HK-2 (cell line): ENCODE results near the gene ITGAV.
A peak's percentile ranks its signal among the peaks of the same experiment; 100 is the strongest.

ENCODE experiments used
- DNase-seq: peaks from one replicate; pipeline ENCODE4 v3.0.0-alpha.2; 2018; ENCODE audit not compliant: unreplicated experiment

The ITGAV gene

GRCh38 chr2:186575302-186575701 lies 14.6 kb upstream of the ITGAV start:
- DNase-seq: peak; percentile 67

GRCh38 chr2:186575856-186576255 lies 14.0 kb upstream of the ITGAV start:
- DNase-seq: no peak

DNA sequence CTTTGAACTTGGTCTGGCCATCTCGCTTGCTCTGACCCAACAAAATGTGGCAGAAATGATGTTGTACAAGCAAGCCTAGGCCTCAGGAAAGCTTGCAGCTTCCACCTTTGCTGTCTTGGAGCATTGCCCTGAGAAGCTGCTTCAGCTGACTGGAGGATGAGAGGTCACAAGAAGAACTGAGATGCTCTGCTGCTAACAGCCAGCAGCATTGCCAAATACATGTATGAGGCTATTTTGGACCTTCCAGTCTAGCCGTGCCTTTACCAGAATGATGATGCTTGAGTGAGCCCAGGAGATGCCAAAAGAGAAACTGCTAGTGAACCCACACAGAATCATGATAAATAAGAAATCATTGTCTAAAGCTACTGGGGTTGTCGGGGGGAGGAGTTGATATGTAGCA lies 13.2 kb upstream of the ITGAV start:
- no peak for DNase-seq

DNA sequence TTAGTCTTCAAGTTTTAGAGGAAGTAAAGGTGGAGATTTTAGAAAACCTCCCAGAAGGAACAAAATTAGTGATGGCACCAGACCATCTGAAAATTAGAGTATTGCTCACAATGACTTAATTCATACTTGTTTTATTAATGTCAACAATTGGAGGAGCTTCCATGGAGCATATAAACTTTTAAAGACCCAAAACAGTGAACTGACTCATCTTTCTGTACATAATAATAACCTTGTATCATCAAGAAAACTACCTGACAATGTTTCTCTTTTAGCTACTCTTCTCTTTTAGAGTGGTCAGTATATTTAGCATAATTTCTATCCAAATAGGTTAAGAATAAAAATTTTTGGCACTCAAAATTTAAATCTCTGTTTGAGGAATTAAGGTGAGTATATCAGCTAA lies 7.2 kb upstream of the ITGAV start:
- no peak for DNase-seq

DNA sequence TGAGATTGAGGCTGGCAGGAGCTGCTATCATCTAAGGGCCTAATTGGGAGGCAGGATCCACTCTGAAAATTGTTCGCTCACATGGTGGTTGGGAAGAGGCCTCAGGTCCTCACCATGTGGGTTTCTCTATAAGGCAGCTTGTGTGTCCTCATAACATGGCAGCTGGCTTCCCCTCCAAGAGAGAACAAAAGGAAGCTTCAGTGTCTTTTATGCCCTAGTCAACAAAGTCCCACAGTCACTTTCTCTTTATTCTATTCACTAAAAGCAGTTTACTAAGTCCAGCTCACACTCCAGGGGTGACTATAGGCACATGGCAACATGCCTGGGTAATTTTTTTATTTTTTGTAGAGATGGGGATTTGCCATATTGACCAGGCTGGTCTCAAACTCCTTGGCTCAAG lies 5.8 kb upstream of the ITGAV start:
- DNase-seq: no peak

DNA sequence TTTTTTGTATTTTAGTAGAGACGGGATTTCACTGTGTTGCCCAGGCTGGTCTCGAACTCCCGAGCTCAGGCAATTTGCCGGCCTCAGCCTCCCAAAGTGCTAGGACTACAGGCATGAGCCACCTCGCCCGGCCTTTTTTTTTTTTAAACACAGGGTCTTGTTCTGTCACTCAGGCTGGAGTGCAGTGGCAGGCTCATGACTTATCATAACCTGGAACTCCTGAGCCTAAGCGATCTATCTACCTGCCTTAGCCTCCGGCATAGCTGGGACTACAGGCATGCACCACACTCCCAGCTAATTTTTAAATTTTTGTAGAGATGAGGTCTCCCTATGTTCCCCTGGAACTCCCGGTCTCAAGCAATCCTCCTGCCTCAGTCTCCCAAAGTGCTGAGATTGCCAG lies 1.4 kb upstream of the ITGAV start:
- DNase-seq: no peak

- no peak for DNase-seq
Measured at GRCh38 chr2:186588940-186589611, 780 bp upstream of the ITGAV start.

DNA sequence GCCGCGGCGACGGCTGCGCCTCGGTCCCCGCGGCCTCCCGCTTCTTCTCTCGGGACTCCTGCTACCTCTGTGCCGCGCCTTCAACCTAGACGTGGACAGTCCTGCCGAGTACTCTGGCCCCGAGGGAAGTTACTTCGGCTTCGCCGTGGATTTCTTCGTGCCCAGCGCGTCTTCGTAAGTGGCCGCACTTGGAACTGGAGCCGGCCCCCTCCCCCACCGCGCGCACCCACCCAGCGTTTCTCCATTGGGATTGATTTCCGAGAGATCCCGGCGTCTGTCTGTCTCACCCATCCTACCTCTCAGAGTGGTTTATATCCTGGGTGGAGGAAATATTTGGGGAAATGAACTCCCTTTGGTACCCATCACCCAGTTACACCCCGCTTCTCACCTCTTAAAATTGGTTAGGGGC lies 498 bp downstream of the ITGAV start:
- peak; percentile 62 for DNase-seq

- DNase-seq: peak; percentile 30
Measured at GRCh38 chr2:186590759-186591505, 1.1 kb downstream of the ITGAV start.

- DNase-seq: no peak
Measured at GRCh38 chr2:186591506-186591890, 1.6 kb downstream of the ITGAV start.

GRCh38 chr2:186592137-186592875 lies 2.5 kb downstream of the ITGAV start:
- DNase-seq: no peak

GRCh38 chr2:186593523-186593922 lies 3.7 kb downstream of the ITGAV start:
- DNase-seq: no peak

DNA sequence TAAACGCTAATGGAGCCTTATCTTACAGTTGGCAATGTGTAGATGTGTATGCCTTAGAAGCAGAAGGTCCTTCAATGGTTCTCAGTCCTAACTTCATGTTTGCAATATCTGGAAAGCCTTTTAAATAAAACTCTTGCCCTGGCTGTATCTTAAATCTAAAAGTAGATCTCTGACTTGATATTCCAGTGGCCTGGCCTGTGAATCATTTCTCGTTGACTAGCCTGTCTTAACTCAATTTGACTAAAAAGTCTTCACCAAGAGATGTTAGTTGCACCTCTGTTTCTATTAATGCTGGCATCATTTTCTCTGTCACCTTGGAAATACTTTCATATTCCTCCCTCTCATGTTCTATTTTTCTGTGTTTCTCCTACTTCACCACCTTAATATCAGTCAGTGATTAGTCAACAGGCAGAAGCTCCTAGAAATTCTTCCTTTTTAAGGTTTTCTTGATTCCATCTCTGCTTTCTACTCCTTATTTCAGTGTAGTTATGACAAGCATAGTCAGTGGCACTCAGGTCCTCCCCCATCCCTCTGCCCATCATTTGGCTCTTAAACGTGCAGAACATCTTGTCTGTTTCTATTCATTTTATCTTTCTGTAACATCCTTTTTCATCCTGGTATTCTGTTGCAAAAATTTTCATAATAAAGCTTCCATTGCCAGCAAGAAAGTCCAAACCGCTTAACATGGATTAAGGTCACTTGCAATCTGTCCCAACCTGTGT lies 4.3 kb downstream of the ITGAV start:
- no peak for DNase-seq

GRCh38 chr2:186595219-186595618 lies 5.4 kb downstream of the ITGAV start:
- DNase-seq: no peak

GRCh38 chr2:186599186-186599778 lies 9.4 kb downstream of the ITGAV start:
- DNase-seq: no peak

GRCh38 chr2:186603286-186603685 lies 13.4 kb downstream of the ITGAV start:
- DNase-seq: no peak

DNA sequence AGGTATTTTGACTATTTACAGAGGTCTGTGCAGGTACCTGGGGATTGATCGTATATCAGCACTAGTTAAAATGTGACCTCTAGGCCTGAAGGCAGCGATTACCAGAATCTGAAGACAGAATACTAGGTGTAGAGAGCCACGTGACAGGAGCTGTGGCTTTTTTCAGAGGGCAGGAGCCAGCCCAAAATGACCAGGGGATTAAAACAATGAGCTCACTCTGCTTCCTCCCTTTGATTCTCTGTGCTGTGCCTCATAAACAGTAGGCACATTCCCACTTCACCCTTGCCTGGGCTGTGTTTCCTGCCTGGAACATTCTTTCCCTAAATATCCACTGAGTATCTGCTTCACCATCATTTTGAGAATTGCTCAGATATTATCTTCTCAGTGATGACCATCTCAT lies 15.2 kb downstream of the ITGAV start:
- no peak for DNase-seq

DNA sequence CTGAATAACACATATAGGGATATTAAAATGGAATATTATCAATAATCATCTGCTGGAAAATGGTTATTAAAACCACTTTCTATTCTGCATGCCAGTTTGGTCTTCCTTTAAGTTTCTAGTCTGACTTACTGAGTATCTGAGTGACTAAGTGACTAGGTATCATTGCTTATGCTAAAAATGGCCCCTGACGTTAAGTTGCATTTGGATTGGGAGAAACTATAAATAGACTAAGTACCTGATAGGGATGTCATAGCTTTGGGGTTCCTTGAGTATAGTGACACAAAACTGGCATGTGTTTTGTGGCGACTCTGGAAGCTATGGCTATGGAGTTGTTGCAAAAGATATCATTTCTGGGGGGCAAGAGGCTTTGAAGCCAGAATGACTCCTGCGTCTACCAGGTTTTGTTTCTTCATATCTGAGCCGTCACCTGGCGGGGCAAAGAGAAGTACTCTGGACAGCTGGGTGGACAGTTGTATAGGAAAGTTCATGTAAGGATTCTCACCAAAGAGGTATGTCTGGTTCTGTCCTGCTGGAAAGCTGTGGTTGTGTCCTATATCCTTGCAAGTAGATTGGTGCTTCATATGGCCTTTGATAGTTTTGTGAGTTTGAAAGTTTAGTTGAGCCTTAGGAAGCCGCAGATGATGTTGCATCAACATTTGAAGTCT lies 17.9 kb downstream of the ITGAV start:
- DNase-seq: no peak

DNA sequence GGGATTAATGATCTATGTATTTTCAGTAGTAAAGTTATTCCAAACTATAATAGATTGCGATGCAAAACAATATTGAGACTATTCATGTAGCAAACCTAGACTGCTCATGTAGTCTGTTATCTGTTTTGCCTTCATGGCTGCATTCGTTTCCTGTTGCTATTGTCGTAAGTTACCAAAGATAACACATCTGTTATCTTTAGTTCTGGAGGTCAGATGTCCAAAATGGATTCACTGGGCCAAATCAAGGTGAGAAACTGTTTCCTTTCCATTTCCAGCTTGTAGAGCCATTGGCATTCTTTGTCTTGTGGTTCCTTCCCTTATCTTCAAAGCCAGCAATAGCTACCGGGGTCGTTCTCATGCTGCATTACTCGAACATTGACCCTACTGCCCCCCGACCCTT lies 20.9 kb downstream of the ITGAV start:
- no peak for DNase-seq

DNA sequence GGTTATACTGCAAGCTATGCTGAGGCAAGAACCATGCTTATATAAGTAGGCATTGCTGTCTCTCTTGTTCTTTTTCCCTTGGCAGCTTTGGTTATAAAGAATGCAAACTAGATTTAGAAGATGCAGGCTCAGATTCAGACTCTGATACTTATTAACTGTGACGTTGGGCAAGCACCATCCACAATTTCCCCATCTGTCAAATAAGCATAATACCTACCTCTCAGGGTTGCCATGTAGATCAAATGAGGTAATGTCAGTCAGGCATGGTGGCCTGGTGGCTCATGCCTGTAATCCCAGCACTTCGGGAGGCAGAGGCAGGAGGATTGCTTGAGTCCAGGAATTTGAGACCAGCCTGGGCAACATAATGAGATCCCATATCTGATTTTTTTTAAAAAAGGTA lies 21.7 kb downstream of the ITGAV start:
- no peak for DNase-seq

DNA sequence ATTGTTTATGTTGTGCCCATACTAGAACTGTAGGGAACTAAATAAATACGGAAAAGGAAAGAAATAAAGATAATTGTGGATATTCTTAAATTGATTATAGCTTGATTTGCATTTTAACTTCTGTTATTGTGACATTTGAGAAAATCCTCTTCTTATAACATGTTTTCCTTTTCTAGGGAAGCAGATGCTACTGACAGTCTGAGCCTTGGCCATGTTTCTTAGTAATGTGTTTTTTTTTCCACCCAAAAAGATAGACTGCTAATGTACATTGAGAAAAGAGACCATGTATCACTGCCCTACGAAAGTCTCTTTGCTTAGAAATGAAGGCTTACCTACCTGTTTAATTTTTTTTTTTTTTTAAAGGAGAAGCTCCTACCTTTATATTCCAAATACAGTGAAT lies 22.2 kb downstream of the ITGAV start:
- DNase-seq: no peak
